Activated B cell treated with CpG ODN at 0.5 μM for 24 hours (primary cell): Measurements from ENCODE around the gene SNAPC4. TPM values are rescaled to one million over a fixed set of nuclear protein-coding genes. Genes with fewer than 3 reads are reported as not detected.
"Not testable (repeated sequence)": the region's sequence is repeated elsewhere in the genome, so short reads cannot be mapped to it uniquely, and the experiment has no call there.

ENCODE experiments used
- ATAC-seq: fragments of 200-7000 bp; cut with Tn5 transposase; one replicate; pipeline ENCODE4 v1.10.0; 2021; ENCODE audit warnings: low read depth, mild to moderate bottlenecking, moderate library complexity
- CTCF ChIA-PET: fragments of 350-600 bp; sonication (Branson Sonifier 250); formaldehyde crosslinking; loops from one replicate; lab custom pipeline; 2021; ENCODE audit warnings: antibody characterized with exemption; lab: Charles Lee
- POLR2A ChIA-PET: fragments of 350-600 bp; sonication (Branson Sonifier 250); formaldehyde crosslinking; loops from one replicate; lab custom pipeline; 2021; ENCODE audit warnings: antibody characterized with exemption; lab: Charles Lee
- DNase-seq: peaks from one replicate; pipeline ENCODE4 v3.0.0; 2022
- H3K27ac Mint-ChIP-seq: one replicate; pipeline ENCODE4 v1.8.0; 2020; ENCODE audit warnings: mixed read lengths
- H3K27me3 Mint-ChIP-seq: one replicate; pipeline ENCODE4 v1.8.0; 2021; ENCODE audit warnings: mixed read lengths
- H3K36me3 Mint-ChIP-seq: one replicate; pipeline ENCODE4 v1.8.0; 2021; ENCODE audit warnings: low read depth, mixed read lengths
- H3K4me1 Mint-ChIP-seq: one replicate; pipeline ENCODE4 v1.8.0; 2021; ENCODE audit warnings: mixed read lengths
- H3K4me3 Mint-ChIP-seq: one replicate; pipeline ENCODE4 v1.8.0; 2020; ENCODE audit warnings: mild to moderate bottlenecking, mixed read lengths
- H3K9me3 Mint-ChIP-seq: one replicate; pipeline ENCODE4 v1.8.0; 2020; ENCODE audit warnings: mixed read lengths
- CTCF ChIP-seq: fragments of 200-600 bp; IDR thresholded peaks from one replicate; pipeline ENCODE4 v1.8.0; 2022; ENCODE audit warnings: antibody characterized with exemption, mild to moderate bottlenecking
- intact Hi-C: fragments of 100-400 bp; cut with micrococcal nuclease; formaldehyde crosslinking; loops from one replicate; pipeline ENCODE4 v1.15.1; 2024
- total RNA-seq: library from RNA; stranded (reverse); gene quantifications from 2 replicates; pipeline ENCODE4 v1.2.3, GENCODE V29; 2022

Gene SNAPC4
- total RNA-seq, 1 donor from 2014 or later: 22.2 TPM

GRCh38 chr9:136429075-136429628 is 29.2 kb upstream of the SNAPC4 start:
- CTCF ChIA-PET: interaction anchor here (0.7 kb wide), 1 partner anchor 44 kb away, joined by 3 read pairs; no protein-coding TSS in a partner anchor
- no peak for DNase-seq
- no peak for TF ChIP-seq CTCF
- no peak overlapping the region for H3K27ac Mint-ChIP-seq
- no peak overlapping the region for H3K4me3 Mint-ChIP-seq
- no peak for ATAC-seq
- intact Hi-C loops: no loop called here
- no peaks in the 10 kb centered on the region for H3K27me3 Mint-ChIP-seq
- no peaks in the 10 kb centered on the region for H3K4me1 Mint-ChIP-seq
- H3K9me3 Mint-ChIP-seq: no peaks in the 10 kb centered on the region
- peaks cover 49% of the 10 kb centered on the region for H3K36me3 Mint-ChIP-seq
- POLR2A ChIA-PET: no interaction called here

DNA sequence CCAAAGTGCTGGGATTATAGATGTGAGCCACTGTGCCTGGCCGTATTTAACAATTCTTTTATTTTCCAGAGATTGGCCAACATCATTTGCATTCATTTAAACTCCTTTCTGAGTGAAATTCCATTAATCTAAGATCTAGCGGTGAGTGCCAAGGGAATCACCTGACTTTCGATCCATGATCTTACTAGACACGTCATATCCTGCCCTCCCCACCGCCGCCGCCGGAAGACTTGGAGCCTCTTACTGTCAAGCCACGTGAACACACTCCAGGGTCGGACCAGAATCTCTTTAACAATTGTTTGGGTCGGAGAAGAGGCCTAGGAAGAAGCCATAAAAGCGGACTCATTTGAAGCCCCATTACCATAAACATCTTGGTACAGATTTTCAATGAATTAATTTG is 26.8 kb upstream of the SNAPC4 start:
- Mint-ChIP-seq H3K4me1 (no peaks in the 10 kb centered on the region), H3K9me3 (no peaks in the 10 kb centered on the region), H3K4me3 (no peak overlapping the region), H3K27me3 (no peaks in the 10 kb centered on the region), H3K36me3 (peaks cover 65% of the 10 kb centered on the region), H3K27ac (no peak overlapping the region)
- CTCF ChIA-PET: no interaction called here
- POLR2A ChIA-PET: no interaction called here
- DNase-seq (no peak), ATAC-seq (no peak)
- TF ChIP-seq CTCF: no peak
- intact Hi-C loops: no loop called here

DNA sequence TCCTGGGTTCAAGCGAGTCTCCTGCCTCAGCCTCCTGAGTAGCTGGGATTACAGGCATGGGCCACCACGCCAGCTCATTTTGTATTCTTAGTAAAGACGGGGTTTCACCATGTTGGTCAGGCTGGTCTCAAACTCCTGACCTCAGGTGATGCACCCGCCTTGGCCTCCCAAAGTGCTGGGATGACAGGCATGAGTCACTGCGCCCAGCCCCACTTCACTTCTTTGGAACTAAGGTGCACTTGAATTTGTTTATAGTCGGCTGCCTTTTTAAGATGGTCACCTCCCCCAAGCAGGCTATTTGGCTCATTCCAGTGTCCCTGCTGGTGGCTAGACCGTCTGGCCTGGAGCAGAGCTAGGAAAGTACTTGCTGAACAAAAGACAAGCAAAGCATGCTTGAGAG is 25.4 kb upstream of the SNAPC4 start:
- Mint-ChIP-seq H3K36me3 (peaks cover 73% of the 10 kb centered on the region), H3K27ac (peak overlapping the region; percentile 50)
- ATAC-seq, intact Hi-C loops, H3K4me1 Mint-ChIP-seq, H3K4me3 Mint-ChIP-seq, H3K27me3 Mint-ChIP-seq, CTCF ChIA-PET, H3K9me3 Mint-ChIP-seq, DNase-seq: not testable (repeated sequence)
- POLR2A ChIA-PET: interaction anchor here (0.6 to 0.7 kb wide), 2 partner anchors 321 to 645 kb away, joined by 5 to 6 read pairs; partner anchors contain the start of gene SAPCD2

DNA sequence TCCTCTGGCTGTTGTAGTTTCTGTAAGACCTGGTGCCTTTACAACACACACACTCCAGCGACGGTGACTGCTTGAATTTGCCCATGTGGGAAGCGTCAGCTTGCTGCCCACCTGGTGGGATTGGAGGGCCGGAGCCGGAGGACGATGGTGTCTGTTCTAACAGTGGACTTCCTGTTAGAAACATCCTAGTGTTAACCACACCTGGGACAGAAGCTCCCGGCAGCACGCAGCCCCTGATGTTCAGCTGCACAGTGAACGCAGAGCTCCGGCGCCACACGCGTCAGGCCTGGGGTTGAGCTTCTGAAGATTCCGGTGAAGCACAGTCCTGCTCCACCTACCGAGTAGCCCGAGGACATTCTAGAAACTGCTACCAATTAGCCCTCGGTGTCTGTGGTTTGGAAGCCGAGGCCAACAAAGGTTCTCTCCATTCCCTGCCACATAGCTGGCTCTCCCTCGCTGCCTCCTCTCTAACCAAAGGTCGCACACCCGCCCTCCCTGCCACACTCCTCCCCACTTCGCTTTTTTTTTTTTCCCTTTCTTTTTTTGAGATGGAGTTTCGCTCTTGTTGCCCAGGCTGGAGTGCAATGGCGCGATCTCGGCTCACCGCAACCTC is 24.9 kb upstream of the SNAPC4 start:
- no peak for DNase-seq
- H3K36me3 Mint-ChIP-seq: peaks cover 68% of the 10 kb centered on the region
- POLR2A ChIA-PET: interaction anchor here (0.6 to 0.7 kb wide), 2 partner anchors 320 to 645 kb away, joined by 5 to 6 read pairs; partner anchors contain the start of gene SAPCD2

GRCh38 chr9:136423432-136424146 is 23.6 kb upstream of the SNAPC4 start:
- H3K4me1 Mint-ChIP-seq: no peaks in the 10 kb centered on the region
- DNase-seq: no peak
- H3K4me3 Mint-ChIP-seq: no peak overlapping the region
- H3K36me3 Mint-ChIP-seq: peaks cover 66% of the 10 kb centered on the region
- H3K27ac Mint-ChIP-seq: no peak overlapping the region
- ATAC-seq: no peak
- no peaks in the 10 kb centered on the region for H3K9me3 Mint-ChIP-seq
- ChIA-PET CTCF (no interaction called here), POLR2A (no interaction called here)
- no peak for TF ChIP-seq CTCF
- no peaks in the 10 kb centered on the region for H3K27me3 Mint-ChIP-seq
- intact Hi-C loops: no loop called here

More for the DNA sequence above, 24.9 kb upstream of the SNAPC4 start:
- intact Hi-C loops: no loop called here
- CTCF ChIA-PET: no interaction called here
- Mint-ChIP-seq H3K9me3 (no peaks in the 10 kb centered on the region), H3K4me1 (no peaks in the 10 kb centered on the region), H3K27ac (no peak overlapping the region), H3K4me3 (no peak overlapping the region), H3K27me3 (no peaks in the 10 kb centered on the region)
- ATAC-seq: no peak
- TF ChIP-seq CTCF: no peak
